HFFc6 (cell line): ENCODE results near the gene INPP5J. TPM values are rescaled to one million over a fixed set of nuclear protein-coding genes. Genes with fewer than 3 reads are reported as not detected.
"Not testable (repeated sequence)": the region's sequence is repeated elsewhere in the genome, so short reads cannot be mapped to it uniquely, and the experiment has no call there.

Experiments
- DNase-seq: peaks from one replicate; pipeline ENCODE4 v3.0.0-alpha.2; 2018
- H3K27ac Mint-ChIP-seq: 2 replicates; pipeline ENCODE4 v1.8.0; 2020; ENCODE audit warnings: mild to moderate bottlenecking, mixed read lengths
- H3K27me3 Mint-ChIP-seq: 2 replicates; pipeline ENCODE4 v1.8.0; 2021; ENCODE audit warnings: mild to moderate bottlenecking, moderate library complexity, mixed read lengths; ENCODE audit not compliant: insufficient read depth
- H3K36me3 Mint-ChIP-seq: 2 replicates; pipeline ENCODE4 v1.8.0; 2021; ENCODE audit warnings: low read depth, mixed read lengths
- H3K4me1 Mint-ChIP-seq: 2 replicates; pipeline ENCODE4 v1.8.0; 2020; ENCODE audit warnings: low read depth, mixed read lengths
- H3K4me3 Mint-ChIP-seq: 2 replicates; pipeline ENCODE4 v1.8.0; 2020; ENCODE audit warnings: mild to moderate bottlenecking, moderate library complexity, mixed read lengths
- H3K9me3 Mint-ChIP-seq: 2 replicates; pipeline ENCODE4 v1.8.0; 2020; ENCODE audit warnings: mild to moderate bottlenecking, mixed read lengths
- total RNA-seq, 6 experiments: library from RNA; stranded (reverse); fragmentation: NEBNext Ultra II Directional; extraction: Animal tissue kit (Norgen Biotek cat#: 25700); gene quantifications; 2 replicates in 1 of 6; 3 replicates in 5 of 6; pipeline ENCODE4 v1.2.3, GENCODE V29; 2021
- TF ChIP-seq, protein P1 (sequence below): fragments of 200-600 bp; sonication (generic); IDR thresholded peaks from 2 replicates; pipeline ENCODE4 v1.5.0; 2021; ENCODE audit warnings: antibody characterized with exemption, mild to moderate bottlenecking

Gene INPP5J
- total RNA-seq, 6 experiments from 2014 or later: 0.69 to 1.6 (median 1.0) TPM

- TF ChIP-seq, protein P1, sequence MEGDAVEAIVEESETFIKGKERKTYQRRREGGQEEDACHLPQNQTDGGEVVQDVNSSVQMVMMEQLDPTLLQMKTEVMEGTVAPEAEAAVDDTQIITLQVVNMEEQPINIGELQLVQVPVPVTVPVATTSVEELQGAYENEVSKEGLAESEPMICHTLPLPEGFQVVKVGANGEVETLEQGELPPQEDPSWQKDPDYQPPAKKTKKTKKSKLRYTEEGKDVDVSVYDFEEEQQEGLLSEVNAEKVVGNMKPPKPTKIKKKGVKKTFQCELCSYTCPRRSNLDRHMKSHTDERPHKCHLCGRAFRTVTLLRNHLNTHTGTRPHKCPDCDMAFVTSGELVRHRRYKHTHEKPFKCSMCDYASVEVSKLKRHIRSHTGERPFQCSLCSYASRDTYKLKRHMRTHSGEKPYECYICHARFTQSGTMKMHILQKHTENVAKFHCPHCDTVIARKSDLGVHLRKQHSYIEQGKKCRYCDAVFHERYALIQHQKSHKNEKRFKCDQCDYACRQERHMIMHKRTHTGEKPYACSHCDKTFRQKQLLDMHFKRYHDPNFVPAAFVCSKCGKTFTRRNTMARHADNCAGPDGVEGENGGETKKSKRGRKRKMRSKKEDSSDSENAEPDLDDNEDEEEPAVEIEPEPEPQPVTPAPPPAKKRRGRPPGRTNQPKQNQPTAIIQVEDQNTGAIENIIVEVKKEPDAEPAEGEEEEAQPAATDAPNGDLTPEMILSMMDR: no peak
- DNase-seq: no peak
- Mint-ChIP-seq H3K9me3 (no peaks in the 10 kb centered on the region), H3K36me3 (peaks cover 11% of the 10 kb centered on the region), H3K27ac (peak overlapping the region; percentile 98), H3K4me3 (peak overlapping the region; percentile 94), H3K4me1 (peaks cover 45% of the 10 kb centered on the region), H3K27me3 (peaks cover 29% of the 10 kb centered on the region)
These were observed 16.0 kb upstream of the INPP5J start for GRCh38 chr22:31106731-31107177.

DNA sequence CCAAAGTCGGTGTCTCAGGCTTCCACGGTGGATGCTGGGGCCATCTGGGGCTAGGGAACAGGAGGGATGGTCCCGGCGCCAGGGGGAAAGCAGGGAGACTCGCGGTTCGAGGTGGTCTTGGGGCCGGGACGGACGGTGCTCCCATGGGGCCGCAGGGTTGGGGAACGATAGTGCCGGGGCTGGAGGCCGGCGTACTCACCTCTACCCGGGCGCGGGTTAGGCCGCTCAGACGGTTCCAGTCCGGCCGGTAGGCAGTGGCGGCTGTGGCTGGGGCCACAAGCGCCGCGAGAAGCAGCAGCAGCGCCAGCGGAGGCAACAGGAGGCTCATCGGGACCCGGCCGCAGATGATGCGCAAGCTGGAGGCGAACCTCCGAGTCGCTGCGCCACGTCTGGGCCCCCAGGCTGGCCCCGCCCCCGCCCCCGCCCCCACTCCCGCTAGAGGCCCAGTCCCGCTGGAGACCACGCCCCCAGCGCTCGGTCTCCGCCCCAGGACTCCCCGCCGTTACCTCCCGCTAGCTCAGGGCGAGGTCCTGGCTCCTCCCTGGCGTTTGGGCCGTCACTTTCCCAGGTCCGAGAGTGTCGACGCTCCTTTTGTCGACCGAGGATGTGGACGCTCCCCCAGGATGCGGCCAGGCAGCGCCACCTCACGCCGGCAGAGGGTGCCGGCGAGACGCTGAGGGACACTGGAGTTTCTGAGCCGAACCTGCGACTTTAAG lies 15.4 kb upstream of the INPP5J start, which contains the start of gene SELENOM:
Gene SELENOM, minus strand, starts transcription at position 391 of the 716 bp plus-strand sequence. Its CDS starts 63 bp downstream, at position 328.
- Mint-ChIP-seq H3K36me3 (peaks cover 11% of the 10 kb centered on the region), H3K27ac (peak within 1 kb of the TSS; percentile 98), H3K4me1 (peaks cover 39% of the 10 kb centered on the region), H3K27me3 (peaks cover 29% of the 10 kb centered on the region), H3K4me3 (peak within 1 kb of the TSS; percentile 94), H3K9me3 (no peaks in the 10 kb centered on the region)
- TF ChIP-seq, protein P1: peak; percentile 89
- peak; percentile 98 for DNase-seq

DNA sequence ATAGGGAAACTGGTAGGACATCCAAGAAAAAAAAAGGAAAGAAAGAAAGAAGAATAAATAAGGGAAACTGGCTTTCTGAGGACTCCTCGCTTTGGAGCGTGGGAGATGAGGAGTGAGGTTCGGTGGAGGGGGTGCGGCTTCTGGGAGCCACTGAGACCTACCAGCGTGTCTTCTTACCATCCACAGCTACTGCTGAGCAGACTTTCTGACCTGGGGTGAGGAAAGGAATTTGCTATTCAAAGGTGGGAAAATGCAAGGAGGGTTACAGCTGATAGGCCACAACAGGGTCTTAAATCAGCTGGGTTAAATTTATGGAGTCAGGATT lies 14.9 kb upstream of the INPP5J start:
- peak overlapping the region; percentile 94 for H3K4me3 Mint-ChIP-seq
- TF ChIP-seq, protein P1: peak; percentile 34
- H3K9me3 Mint-ChIP-seq: no peaks in the 10 kb centered on the region
- peaks cover 27% of the 10 kb centered on the region for H3K27me3 Mint-ChIP-seq
- peaks cover 34% of the 10 kb centered on the region for H3K4me1 Mint-ChIP-seq
- peak overlapping the region; percentile 98 for H3K27ac Mint-ChIP-seq
- no peak for DNase-seq
- H3K36me3 Mint-ChIP-seq: peaks cover 12% of the 10 kb centered on the region

GRCh38 chr22:31112547-31113091 lies 10.1 kb upstream of the INPP5J start:
- not testable (repeated sequence) for H3K9me3 Mint-ChIP-seq, H3K36me3 Mint-ChIP-seq, DNase-seq, H3K27me3 Mint-ChIP-seq, H3K27ac Mint-ChIP-seq, H3K4me3 Mint-ChIP-seq, H3K4me1 Mint-ChIP-seq

DNA sequence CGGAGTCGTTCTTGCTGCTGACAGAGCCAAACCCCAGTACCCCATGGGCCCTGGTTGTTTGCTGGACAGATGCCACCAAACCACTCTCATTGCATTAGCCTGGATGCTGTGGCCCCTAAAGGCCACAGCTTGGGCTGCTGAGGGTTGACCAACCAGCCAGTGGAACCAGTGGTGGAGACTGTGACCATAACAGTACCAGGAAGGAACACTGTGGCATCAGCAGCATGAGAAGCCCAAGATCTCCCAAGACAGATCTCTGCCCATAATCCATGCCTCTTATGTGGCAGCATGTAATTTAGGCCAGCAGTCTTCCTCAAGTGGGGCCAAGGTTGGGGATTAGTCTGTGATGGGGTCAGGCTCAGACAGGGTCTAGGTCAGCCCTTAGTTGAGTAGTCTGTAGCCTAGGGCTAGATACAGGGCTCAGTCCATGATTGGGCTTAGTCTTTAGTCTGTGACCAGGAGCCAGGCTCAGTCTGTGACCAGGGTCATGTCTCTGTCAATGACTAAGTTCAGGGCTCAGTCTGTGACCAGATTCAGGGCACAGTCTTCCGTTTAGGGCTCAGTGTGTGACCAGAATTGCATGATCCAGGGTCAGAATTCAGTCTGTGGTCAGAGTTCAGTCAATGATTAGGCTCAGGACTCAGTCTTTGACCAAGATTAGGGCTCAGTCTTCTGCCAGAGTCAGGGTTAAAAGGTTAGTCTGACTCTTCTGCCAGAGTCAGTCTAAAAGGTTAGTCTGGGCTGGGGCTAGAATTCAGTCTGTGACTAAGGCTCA lies 4.5 kb upstream of the INPP5J start:
- H3K27me3 Mint-ChIP-seq: peaks cover 7% of the 10 kb centered on the region
- no peaks in the 10 kb centered on the region for H3K9me3 Mint-ChIP-seq
- H3K27ac Mint-ChIP-seq: no peak overlapping the region
- TF ChIP-seq, protein P1: no peak
- no peak for DNase-seq
- H3K4me3 Mint-ChIP-seq: no peak overlapping the region
- no peaks in the 10 kb centered on the region for H3K36me3 Mint-ChIP-seq
- H3K4me1 Mint-ChIP-seq: peaks cover 6% of the 10 kb centered on the region
